ENCODE results near the gene E2F3. TPM values are rescaled to one million over a fixed set of nuclear protein-coding genes. Genes with fewer than 3 reads are reported as not detected.

Gene E2F3
- total RNA-seq, 1 donor: 6.2 TPM

DNA sequence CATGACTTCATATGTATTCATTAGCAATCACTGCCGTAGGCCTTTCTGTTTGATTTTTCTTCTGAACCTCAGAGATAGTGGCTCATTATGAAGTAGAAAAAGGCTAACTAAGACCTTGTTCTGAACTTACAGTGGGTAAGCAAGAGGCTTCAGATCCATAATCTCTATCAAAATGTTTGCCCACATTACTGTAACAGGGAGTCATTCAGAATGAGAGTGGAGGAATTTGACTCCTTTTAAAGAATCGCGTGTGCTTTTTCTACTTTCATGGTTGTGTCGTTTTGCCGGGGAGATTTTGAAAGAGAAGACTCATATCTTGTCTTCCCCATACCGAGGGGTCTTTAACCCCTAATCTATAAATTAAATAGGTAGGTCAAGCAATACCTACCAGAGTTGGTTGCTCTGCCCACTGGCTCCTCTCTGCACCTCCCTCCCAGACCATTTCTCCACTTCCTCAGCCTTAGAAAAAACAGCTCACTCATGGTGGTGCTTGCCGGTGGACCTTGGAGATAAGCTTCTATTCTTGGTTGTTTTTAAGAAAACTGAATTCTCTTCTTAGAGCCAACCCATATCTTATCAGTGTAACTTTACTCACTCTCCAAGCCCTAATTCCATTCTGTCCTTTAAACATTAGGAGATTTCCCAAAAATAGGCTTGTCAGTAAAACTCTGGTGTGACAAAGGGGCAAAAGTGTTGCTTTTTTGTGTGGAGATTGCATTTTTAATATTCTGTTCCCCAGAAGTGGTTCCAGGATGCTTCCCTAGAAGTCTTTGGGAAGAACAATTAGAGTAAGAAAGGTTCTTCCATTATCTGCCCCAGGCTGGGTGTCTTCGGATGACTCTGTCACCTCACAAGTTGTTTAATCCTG, 56.6 kb downstream of the E2F3 start:
- H3K27me3 ChIP-seq (ENCODE audit: insufficient read depth, low read length): no peaks in the 10 kb centered on the region
- H3K79me2 ChIP-seq (ENCODE audit: insufficient read depth, low read length): peaks cover 93% of the 10 kb centered on the region
- H3K4me1 ChIP-seq (ENCODE audit: insufficient read depth, low read length): peaks cover 8% of the 10 kb centered on the region
- no peak overlapping the region for H3K4me2 ChIP-seq (ENCODE audit: insufficient read depth, low read length)
- peaks cover 6% of the 10 kb centered on the region for H4K20me1 ChIP-seq (ENCODE audit: insufficient read depth, low read length)
- H3K4me3 ChIP-seq (ENCODE audit: insufficient read depth, low read length): no peak overlapping the region
- no peak for DNase-seq (ENCODE audit: insufficient read length, low spot score, missing footprints)
- no peaks in the 10 kb centered on the region for H3K9me3 ChIP-seq (ENCODE audit: low read depth, low read length)
- no peaks in the 10 kb centered on the region for H3K36me3 ChIP-seq (ENCODE audit: insufficient read depth, low read length)
- H2AFZ ChIP-seq (ENCODE audit: low read length): no peak overlapping the region
- TF ChIP-seq, protein P1, sequence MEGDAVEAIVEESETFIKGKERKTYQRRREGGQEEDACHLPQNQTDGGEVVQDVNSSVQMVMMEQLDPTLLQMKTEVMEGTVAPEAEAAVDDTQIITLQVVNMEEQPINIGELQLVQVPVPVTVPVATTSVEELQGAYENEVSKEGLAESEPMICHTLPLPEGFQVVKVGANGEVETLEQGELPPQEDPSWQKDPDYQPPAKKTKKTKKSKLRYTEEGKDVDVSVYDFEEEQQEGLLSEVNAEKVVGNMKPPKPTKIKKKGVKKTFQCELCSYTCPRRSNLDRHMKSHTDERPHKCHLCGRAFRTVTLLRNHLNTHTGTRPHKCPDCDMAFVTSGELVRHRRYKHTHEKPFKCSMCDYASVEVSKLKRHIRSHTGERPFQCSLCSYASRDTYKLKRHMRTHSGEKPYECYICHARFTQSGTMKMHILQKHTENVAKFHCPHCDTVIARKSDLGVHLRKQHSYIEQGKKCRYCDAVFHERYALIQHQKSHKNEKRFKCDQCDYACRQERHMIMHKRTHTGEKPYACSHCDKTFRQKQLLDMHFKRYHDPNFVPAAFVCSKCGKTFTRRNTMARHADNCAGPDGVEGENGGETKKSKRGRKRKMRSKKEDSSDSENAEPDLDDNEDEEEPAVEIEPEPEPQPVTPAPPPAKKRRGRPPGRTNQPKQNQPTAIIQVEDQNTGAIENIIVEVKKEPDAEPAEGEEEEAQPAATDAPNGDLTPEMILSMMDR (IDR thresholded peaks at IDR 0.05; ENCODE audit: extremely low read depth, low read depth, low read length): no peak
- no peak overlapping the region for H3K27ac ChIP-seq (ENCODE audit: low read depth, low read length)

DNA sequence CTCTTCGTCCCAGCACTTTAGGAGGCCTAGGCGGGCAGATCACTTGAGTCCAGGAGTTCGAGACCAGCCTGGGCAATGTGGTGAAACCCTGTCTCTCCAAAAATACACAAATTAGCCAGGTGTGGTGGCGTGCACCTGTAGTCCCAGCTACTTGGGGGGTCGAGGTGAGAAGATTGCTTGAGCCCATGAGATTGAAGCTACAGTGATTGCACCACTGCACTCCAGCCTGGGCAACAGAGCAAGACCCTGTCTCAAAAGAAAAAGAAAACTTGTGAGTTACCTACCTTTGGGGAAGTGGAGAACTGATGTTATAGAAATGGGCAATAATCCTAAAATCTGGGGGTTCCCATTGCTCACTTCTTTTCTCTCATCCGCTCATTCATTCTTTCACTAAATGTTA, 58.0 kb downstream of the E2F3 start:
- TF ChIP-seq, protein P1 (IDR thresholded peaks at IDR 0.05; ENCODE audit: extremely low read depth, low read depth, low read length): no peak
- Histone ChIP-seq H4K20me1 (ENCODE audit: insufficient read depth, low read length) (peaks cover 8% of the 10 kb centered on the region), H3K4me2 (ENCODE audit: insufficient read depth, low read length) (no peak overlapping the region), H3K9me3 (ENCODE audit: low read depth, low read length) (no peaks in the 10 kb centered on the region), H3K27me3 (ENCODE audit: insufficient read depth, low read length) (no peaks in the 10 kb centered on the region), H3K36me3 (ENCODE audit: insufficient read depth, low read length) (no peaks in the 10 kb centered on the region), H3K79me2 (ENCODE audit: insufficient read depth, low read length) (peaks cover 93% of the 10 kb centered on the region), H3K27ac (ENCODE audit: low read depth, low read length) (no peak overlapping the region), H3K4me3 (ENCODE audit: insufficient read depth, low read length) (no peak overlapping the region), H2AFZ (ENCODE audit: low read length) (no peak overlapping the region), H3K4me1 (ENCODE audit: insufficient read depth, low read length) (peaks cover 8% of the 10 kb centered on the region)
- DNase-seq (ENCODE audit: insufficient read length, low spot score, missing footprints): no peak

DNA sequence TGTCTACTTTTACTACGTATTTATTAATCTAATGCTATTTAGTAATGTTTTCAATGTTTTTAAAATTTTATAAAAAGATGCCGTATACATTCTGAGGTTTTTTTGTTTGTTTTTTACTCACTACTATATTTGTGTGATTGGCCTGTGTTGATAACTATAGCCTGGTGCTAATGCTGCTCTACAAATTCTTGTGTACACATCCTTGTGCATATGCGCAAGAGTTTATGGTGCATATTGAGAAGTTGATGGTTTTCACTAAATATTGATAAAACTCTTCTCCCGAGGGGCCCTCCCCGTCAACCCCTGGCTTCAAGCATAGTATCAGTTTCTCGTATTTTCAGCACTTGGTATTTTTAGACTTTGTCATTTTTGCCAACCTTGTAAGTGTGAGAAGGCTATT, 59.9 kb downstream of the E2F3 start:
- H3K36me3 ChIP-seq (ENCODE audit: insufficient read depth, low read length): no peaks in the 10 kb centered on the region
- H4K20me1 ChIP-seq (ENCODE audit: insufficient read depth, low read length): peaks cover 9% of the 10 kb centered on the region
- peaks cover 91% of the 10 kb centered on the region for H3K79me2 ChIP-seq (ENCODE audit: insufficient read depth, low read length)
- H3K4me3 ChIP-seq (ENCODE audit: insufficient read depth, low read length): no peak overlapping the region
- no peak overlapping the region for H3K4me2 ChIP-seq (ENCODE audit: insufficient read depth, low read length)
- H3K27me3 ChIP-seq (ENCODE audit: insufficient read depth, low read length): no peaks in the 10 kb centered on the region
- DNase-seq (ENCODE audit: insufficient read length, low spot score, missing footprints): no peak
- no peak overlapping the region for H3K27ac ChIP-seq (ENCODE audit: low read depth, low read length)
- H3K4me1 ChIP-seq (ENCODE audit: insufficient read depth, low read length): no peaks in the 10 kb centered on the region
- no peak overlapping the region for H2AFZ ChIP-seq (ENCODE audit: low read length)
- TF ChIP-seq, protein P1 (IDR thresholded peaks at IDR 0.05; ENCODE audit: extremely low read depth, low read depth, low read length): no peak
- H3K9me3 ChIP-seq (ENCODE audit: low read depth, low read length): no peaks in the 10 kb centered on the region

DNA sequence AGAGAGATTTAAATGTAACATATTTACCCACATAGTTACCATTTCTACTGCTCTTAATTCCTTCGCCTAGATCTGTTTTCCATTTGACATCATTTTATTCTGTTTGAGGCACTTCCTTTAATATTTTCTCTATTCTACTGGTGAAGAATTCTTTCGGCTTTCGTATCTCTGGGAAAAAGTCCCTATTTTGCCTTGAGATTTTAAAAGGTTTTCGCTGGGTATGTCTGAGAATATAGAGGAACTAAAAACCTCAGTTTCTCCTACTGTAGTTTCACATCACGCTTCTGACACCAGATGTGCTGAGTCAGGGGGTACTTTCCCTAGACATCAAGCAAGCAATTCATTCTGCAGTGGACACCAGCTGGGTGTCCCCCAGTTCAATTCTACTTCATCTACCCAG, 61.7 kb downstream of the E2F3 start:
- no peaks in the 10 kb centered on the region for H3K27me3 ChIP-seq (ENCODE audit: insufficient read depth, low read length)
- TF ChIP-seq, protein P1 (IDR thresholded peaks at IDR 0.05; ENCODE audit: extremely low read depth, low read depth, low read length): no peak
- no peak for DNase-seq (ENCODE audit: insufficient read length, low spot score, missing footprints)

More for the DNA sequence above, 61.7 kb downstream of the E2F3 start:
- Histone ChIP-seq H3K9me3 (ENCODE audit: low read depth, low read length) (no peaks in the 10 kb centered on the region), H3K4me3 (ENCODE audit: insufficient read depth, low read length) (no peak overlapping the region), H3K79me2 (ENCODE audit: insufficient read depth, low read length) (peaks cover 91% of the 10 kb centered on the region), H3K36me3 (ENCODE audit: insufficient read depth, low read length) (no peaks in the 10 kb centered on the region), H3K4me1 (ENCODE audit: insufficient read depth, low read length) (no peaks in the 10 kb centered on the region), H2AFZ (ENCODE audit: low read length) (no peak overlapping the region), H4K20me1 (ENCODE audit: insufficient read depth, low read length) (peaks cover 21% of the 10 kb centered on the region), H3K27ac (ENCODE audit: low read depth, low read length) (no peak overlapping the region), H3K4me2 (ENCODE audit: insufficient read depth, low read length) (no peak overlapping the region)

Measured in osteoblast (primary cell).